Stimulated activated CD4-positive, alpha-beta T cell treated with anti-CD3 and anti-CD28 coated beads, Interleukin-1b, Interleukin-23, amount 100 ng/mL, for 48 hours (primary cell): Measurements from ENCODE around the gene CGB1.

Experiments used
- DNase-seq: peaks from one replicate; pipeline ENCODE4 v3.0.0-alpha.2; 2020

The CGB1 gene

DNA sequence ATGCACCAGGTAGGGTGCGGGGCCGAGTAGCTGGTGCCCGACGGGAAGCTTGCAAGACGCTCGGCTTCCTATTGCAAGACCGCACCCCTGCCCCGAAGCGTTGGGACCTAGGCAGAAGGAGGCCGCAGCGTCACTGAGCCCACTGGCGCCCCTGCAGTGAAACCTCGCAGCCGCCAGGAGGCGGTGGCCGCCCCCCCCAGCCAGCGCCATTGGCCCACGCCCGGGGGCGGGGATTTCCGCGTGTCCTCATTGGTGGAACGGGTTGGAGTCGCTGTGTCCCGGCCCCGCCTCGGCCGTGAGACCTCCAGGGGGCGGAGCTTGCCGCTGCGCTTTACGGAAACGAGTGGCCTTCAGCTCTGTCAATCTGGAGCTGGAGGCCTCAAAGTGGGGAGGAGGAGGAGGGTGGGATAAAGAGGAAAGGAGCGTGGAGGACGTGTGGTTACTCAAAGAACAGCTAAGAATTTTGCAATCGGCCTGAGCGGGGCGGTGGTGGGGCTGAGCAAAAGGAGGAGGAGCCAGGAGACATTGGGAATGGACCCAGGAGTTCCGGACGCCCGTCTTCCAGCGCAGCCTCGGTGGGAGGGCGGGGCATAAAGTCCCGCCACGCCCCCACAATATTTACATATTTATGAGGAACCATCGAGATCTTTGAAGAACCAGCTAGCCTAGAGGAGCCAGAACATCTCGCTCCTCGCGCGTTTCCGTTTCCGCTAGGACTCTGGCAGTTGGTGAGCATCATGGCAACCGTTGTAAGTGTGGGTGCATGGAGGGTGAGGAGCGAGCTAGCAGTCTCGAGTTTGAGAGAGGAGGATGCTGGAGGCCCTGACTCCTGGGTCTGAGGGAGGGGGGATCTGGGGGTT is 43.3 kb downstream of the CGB1 start, which contains the start of the genes GYS1 and RUVBL2:
Gene GYS1 (minus strand): TSS at position 135 of the 860 bp plus-strand sequence. CDS start 197 bp downstream, outside the sequence.
Gene RUVBL2 (plus strand): TSS at position 713 of the 860 bp plus-strand sequence. CDS start 25 bp downstream, at position 738.
- DNase-seq: peak; percentile 99

GRCh38 chr19:48992581-48993174 is 44.0 kb downstream of the CGB1 start:
- DNase-seq: no peak

DNA sequence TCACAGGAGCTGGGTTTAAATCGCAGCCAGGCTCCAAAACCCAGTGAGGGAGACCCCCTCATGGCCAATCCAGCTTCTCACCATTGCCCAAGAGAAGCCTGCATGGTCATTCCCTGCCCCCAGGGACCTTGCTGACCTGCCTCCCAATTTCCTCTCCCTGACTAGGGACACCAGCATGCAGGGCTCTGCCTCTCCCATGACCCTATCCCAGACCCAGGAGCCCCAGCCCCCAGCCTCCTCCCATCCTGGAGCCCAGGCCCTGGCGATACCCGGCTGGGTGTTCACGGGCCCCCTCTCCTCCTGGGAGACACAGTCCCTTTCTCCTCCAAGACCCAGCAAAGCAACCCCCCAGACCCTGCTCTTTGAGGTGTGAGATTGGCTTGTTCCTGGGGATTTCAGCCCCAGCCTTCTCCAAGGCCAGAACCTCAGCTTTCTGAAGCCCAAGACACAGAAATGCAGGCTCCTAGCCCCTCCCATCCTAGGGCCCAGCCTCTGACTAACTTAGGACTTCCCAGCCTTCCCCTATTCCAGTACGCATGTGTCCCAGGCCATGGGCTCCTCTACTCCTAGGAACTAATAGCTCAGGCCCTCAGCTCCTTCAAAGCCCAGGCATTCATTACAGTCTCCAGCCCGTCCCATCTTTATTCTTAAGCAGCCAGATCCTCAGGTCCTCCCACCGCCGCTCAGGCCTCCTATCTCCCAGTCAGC is 44.7 kb downstream of the CGB1 start:
- DNase-seq: no peak

GRCh38 chr19:48991011-48991609 is 45.6 kb downstream of the CGB1 start:
- no peak for DNase-seq

GRCh38 chr19:48990400-48990799 is 46.3 kb downstream of the CGB1 start:
- no peak for DNase-seq

- DNase-seq: no peak
Observed at GRCh38 chr19:48989701-48990291, 46.9 kb downstream of the CGB1 start.

- DNase-seq: no peak
Observed at GRCh38 chr19:48988860-48989259, 47.8 kb downstream of the CGB1 start.

- no peak for DNase-seq
Observed at GRCh38 chr19:48988286-48988685, 48.4 kb downstream of the CGB1 start.

GRCh38 chr19:48987323-48987722 is 49.4 kb downstream of the CGB1 start:
- DNase-seq: no peak

DNA sequence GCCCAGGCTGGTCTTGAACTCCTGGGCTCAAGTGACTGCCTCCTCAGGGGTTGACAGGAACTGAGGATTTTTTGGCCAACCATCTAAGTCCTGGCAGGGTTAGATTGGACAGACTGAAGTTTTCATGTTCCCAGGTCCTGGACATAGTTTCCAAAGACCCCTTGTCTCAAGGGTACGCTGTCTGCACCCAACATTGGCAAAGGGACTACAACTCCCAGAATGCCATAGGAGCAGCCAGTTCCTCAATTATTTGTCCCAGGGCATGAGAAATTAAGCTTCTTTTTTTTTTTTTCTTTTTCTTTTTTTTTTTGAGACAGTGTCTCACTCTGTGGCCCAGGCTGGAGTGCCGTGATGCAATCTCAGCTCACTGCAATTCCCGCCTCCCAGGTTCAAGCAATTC is 50.5 kb downstream of the CGB1 start:
- no peak for DNase-seq

DNA sequence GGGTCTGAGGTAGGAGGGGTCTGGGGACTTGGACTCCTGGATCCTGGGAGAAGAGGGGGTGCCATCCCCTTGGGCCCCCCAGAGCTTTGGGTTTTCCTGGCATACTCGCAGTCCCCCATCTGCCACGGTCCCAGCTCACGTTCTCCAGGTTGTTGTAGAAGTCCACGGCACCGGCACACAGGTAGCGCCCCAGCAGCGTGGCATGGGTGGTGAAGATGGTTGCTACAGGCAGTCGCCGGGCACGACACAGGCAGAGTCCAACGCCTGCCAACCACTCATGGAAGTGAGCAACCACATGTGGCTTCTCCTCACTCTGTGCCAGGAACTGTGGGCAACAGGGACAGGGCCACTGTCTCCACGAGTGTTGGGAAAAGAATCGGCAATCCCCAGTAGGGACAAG is 51.0 kb downstream of the CGB1 start:
- DNase-seq: no peak
